Activated CD8-positive, alpha-beta memory T cell treated with anti-CD3 and anti-CD28 coated beads for 48 hours (primary cell): ENCODE data around the gene SLC35F1.
"Not testable (repeated sequence)": the region's sequence is repeated elsewhere in the genome, so short reads cannot be mapped to it uniquely, and the experiment has no call there.

Experiments used
- DNase-seq, 3 experiments: peaks; one replicate each; pipeline ENCODE4 v3.0.0-alpha.2; 2020; ENCODE audit warnings: low read depth in 2 of 3, low spot score in 2 of 3

Gene SLC35F1

DNA sequence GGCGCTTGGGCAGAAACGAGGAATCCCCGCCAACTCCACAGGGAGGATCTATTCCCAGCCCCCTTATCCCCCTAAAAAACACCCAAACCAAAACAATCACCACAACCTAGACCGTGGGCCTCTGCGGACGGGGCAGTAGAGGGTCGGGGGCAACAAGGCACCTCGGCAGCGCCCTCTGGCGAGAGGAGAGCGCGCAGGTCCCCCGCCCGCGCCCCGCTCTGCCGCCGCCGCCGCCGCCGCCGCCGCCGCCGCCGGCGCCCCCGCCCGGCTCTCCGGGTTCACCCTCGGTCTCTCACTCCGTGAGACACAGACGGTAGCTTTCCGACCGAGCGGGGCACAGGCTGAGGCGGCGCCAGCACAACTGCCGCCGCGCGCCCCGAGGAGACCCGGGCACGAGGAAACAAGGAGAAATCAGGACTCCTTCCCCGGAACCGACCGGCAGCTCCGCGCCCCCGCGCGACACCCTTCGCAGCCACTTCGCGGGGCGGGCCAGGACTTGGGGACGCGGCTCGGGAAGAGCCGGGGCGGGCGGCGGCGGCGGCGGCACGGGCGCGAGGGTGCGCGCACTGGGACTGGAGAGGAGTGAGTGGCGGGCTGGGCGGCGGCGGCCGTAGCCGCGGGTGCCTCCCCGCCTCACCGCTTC, at the start of gene SLC35F1:
SLC35F1 (plus strand) TSS at position 307 of the 643 bp plus-strand sequence.
- peak in 2 of 3 experiments; percentile 5 to 16 for DNase-seq

DNA sequence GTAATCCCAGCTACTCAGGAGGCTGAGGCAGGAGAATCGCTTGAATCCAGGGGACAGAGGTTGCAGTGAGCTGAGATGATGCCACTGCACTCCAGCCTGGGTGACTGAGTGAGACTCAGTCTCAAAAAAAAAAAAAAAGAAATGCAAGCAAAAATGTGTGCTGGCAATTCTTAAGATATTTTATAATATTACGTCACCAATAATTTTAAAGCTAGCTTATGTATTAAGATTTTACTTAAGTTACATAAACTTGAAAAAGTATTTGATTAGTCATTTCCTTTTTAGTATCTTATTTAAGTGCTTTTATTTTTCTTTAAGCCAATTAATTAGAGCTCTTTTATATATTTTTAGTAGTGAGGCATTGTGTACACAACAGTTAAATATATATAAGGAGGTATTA, 48.5 kb upstream of the SLC35F1 start:
- DNase-seq: not testable (repeated sequence)

DNA sequence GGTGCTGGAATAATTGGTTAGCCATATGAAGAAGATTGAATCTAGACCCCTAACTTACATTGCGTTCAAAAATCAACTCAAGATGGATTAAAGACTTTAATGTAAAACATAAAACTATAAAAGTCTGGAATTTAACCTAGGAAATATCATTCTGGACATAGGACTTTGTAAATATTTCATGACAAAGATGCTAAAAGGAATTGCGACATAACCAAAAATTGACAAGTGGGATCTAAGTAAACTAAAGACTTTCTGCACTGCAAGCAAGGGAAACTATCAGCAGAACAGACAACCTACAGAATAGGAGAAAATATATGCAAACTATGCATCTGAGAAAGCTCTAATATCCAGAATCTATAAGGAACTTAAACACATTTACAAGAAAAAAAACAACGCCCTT, 45.5 kb upstream of the SLC35F1 start:
- DNase-seq: no peak

DNA sequence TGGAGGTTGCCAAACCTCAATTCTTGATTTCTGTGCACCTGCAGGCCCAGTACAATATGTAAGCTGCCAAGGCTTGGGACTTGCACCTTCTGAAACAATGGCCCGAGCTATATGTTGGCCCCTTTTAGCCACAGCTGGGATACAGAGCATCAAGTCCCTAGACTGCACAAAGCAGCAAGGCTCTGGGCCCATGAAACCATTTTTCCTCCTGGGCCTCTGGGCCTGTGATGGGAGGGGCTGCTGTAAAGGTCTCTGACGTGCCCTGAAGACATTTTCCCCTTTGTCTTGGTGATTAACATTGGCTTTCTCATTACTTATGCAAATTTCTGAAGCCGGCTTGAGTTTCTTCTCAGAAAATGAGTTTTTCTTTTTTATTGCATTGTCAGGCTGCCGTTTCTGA, 40.5 kb upstream of the SLC35F1 start:
- DNase-seq: no peak

DNA sequence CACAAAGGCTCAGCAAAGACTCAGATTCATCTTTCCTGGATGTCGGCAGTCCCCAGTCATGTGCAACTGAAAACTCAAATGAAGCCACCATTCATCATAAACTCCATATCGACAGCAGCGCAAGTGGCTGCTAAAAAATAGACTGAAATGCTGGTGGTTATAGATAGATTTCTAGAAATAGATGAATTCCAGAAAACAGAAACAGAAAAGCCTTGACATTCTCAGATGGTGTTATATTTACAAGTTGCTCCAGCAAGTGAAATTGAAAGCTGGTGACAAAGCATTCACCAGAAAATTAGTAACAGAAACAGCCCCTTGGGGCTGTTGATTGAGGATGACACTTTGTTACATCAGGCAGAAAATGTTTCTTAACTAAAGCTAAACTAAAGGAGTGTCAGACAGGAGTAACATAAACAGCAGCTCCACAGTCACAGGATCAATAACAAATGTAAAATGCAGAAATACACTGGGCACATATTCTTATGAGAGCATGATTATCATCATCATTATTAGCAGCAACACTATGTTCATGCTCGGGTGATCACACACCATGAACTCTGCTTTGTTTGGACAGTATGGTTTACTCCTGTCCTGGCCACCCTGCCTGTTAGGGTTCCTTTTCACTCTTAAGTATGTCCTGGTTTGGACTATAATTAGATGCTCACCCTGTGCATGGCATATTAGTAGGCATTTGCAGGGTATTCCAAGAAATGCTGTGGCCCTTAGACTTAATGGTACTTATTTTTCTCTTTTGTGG, 36.4 kb upstream of the SLC35F1 start:
- no peak for DNase-seq

DNA sequence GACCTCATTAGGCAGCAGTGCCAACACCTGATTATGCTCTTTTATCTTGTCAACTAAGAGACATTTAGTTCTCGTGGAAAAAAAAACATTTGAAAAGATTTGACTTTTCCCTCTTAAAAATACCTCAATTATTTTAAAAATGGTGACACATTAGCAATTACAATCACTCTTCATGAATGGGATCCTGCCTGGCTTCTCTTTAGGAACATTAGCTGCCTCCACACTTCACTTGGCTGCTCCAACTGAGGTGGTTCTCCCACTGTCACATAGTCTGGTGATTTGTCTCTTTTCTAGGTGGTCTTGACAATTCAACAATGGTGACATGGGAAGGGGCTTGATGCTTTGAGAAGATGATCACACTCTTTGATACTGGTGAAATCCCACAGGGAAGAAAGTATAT, 26.2 kb upstream of the SLC35F1 start:
- DNase-seq: no peak

DNA sequence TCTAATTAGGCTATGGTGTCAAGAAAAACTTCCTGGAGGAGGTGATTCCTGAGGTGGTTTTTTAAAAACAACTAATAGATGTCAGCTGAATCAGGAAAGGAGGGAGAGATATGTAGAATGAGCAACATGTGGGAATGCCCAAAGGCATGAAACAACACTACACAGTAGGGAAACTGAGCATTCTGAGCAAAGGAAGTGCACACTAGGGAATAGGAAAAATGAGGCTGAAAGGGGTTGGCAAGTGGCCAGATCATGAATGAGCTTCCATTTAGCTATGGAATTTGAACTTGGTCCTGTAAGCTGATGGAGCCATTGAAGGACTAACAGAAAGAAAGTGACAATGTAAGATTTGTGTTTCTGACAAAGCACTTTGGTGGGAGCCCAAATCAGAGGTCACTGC, 16.9 kb upstream of the SLC35F1 start:
- no peak for DNase-seq

DNA sequence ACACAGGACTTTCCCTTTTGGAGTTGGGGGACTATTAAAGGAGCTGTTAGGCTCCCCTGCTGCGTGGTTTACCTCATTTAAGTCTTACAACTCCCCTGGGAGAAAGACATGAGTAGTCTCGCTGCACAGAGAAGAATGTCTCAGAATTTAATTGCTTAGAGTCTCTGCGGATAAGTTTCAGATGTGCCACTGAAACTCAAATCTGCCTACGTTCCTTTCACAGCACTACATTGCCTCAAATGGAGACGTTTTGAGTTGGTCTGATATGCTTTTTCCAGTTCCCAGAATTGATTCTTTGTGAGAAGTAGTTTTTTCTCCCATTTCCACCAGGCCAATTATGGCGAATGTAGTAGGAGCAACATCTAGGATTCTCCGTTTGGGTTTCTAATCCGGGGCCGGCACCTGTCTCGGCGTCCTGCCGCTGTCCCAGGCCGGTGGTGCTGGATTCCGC, 532 bp upstream of the SLC35F1 start:
- DNase-seq: no peak

DNA sequence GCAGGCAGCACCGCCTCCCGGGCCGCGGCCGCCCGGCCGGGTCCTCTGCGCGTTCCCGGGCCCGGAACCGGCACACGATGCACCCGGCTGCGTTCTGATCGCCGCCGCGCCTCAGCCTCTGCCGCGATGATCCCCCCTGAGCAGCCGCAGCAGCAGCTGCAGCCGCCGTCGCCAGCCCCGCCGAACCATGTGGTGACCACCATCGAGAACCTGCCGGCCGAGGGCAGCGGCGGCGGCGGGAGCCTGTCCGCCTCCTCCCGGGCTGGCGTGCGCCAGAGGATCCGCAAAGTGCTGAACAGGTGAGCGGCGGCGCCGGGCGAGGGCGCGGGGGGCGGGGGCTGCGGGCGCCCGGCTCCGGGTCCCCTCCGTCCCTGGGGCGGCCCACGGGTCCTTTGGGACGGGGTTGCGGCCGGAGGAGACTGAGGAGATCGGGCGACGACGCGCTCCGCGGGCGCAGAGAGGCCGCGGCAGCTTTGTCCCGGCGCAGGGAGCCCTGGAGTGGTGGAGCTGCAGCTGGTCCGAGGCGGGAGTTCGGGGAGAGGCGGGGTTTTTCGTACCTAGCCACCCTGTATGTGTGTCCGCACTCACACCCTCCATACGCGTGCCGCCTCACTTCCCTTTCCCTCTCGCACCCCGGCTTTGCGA, 659 bp downstream of the SLC35F1 start:
- DNase-seq: no peak

DNA sequence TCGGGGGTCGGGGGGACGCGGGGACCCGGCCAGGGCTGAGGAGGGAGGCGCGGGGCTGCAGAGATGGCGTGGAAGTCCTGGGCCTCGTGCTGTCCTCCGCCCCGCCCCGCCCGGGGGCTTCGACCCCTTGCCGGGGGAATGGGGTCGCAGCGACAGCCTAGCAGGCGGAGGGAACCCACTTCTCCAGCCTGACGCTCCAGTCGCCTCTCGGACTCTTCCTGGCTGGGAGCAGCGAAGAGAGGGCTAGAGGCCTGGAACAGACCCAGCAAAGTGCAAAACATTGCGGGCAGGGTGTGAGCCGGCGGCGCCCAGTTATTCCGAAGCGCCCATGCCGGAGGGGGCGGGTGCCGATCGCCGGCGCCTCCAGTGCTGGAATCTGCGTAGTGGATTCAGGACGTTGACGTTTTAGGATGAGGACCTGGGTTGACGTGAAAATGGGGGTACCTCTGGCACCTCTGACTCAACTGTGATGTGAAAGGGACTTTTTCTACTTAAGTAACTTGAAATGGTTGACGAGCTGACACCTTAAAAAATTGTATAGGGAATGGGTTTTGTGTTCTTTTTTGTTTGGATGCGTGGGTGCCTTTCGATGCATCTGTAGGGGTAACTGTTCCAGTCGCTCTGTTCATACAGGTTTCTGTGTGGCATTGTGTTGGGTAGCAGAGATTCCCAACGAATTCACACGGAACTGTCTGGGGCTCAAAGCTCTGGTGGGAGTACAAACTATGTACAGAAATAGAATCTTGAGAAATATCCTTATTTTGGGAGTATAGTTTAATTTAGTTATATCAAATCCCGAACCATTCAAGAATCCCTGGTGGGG, 1.4 kb downstream of the SLC35F1 start:
- DNase-seq: no peak

DNA sequence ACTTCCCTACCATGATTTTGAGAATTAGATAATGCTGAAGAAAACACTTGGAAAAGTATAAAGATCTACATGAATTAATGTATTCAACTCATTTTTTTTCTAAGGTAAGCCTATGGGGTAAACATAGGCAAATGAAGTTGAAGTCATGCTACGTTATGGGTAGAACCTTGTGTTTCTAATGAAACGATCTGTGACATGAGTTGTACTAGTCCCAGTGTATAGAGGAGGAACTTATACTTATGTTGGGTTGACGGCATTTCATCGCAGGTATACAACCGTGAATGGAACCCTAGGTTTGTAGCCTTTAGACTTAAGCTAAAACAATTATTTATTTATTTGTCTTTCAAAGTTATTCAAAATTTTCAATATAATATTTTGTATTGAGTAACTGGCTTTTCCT, 2.6 kb downstream of the SLC35F1 start:
- DNase-seq: no peak

DNA sequence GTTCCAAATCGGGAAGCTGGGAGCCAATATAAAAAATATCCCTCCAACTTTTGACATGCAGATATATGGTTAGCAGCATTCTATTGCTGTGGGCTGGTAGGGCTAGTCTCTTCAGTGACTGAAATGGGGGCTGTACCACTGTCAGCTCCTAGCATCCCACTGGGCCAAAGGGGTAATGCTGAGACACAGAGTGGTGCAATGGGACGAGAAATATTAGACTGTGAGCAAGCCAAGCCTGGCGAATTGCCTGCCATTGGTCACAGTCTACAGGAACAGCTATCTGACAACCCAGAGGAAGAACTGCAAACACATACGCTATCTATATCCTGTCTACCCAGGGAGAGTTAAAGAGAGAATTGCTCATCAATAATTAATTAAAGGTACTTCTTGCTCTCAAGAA, 3.5 kb downstream of the SLC35F1 start:
- DNase-seq: no peak

DNA sequence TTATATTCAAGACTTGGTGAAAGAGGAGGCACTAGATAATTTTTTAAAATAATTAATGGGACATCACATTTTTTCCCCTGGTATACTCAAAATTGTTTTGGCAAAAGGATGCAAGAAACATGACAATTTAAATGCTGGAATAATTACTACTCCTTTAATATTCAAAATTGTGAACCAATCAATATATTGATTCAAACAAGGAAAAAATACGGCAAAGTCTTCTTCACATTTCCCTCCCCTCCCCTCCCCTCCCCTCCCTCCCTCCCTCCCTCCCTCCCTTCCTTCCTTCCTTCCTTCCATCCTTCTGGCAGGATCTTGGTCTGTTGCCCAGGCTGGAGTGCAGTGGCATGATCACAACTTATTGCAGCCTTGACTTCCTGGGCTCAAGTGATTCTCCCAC, 4.1 kb downstream of the SLC35F1 start:
- no peak for DNase-seq

DNA sequence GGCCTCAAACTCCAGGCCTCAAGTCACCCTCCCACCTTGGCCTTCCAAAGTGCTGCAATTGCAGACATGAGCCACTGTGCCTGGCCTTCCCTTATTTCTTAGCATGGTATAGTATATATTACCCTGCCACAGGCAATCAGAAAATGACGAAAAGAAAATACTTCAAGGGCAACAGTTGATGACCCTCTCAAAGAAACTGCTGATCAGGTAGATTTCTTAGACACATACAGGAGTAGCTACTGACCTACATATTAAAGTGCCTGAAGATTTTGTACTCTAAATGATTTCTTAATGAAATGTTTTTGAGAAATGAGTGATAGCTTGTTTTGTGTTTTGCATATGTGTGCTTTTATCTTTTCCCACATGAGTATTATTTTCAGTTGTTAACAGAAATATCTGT, 4.6 kb downstream of the SLC35F1 start:
- DNase-seq: no peak

DNA sequence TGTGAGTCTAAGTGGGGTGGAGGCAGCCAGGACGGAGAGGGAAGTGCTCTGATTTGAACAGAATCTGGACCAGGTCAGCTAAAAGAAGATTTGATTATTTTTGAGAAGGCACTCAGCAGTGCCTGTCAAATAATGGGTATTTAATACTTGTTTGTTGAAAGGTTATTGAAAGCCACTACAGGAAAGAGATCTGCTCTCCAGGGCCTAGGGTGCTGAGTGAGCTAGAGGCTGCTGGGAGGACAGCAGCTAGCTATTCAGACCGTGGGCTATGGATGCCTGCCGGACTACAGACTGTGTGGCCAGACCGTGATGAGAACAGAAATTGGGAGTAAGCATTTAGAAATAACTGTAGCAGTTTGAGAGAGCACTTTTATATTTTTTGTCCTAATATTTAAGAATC, 8.8 kb downstream of the SLC35F1 start:
- DNase-seq: no peak

DNA sequence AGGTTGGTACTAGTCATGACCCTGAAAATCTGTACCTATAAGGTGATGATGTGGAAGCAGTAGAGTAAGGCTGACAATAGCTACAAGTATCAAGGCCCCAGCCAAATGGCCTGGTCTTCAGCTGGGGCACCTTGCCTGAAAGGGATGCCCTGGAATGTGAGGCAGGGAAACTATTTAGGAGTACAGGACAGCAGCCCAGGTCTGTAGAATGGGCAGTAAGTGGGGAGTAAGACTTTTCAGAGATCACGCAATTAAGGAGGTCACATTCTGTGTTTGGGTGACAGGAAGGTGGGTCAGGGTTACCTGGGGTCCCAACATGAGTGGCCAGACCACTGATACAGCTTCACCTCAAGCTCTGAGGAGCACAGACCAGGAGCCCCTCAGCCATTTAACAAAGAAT, 9.4 kb downstream of the SLC35F1 start:
- no peak for DNase-seq

DNA sequence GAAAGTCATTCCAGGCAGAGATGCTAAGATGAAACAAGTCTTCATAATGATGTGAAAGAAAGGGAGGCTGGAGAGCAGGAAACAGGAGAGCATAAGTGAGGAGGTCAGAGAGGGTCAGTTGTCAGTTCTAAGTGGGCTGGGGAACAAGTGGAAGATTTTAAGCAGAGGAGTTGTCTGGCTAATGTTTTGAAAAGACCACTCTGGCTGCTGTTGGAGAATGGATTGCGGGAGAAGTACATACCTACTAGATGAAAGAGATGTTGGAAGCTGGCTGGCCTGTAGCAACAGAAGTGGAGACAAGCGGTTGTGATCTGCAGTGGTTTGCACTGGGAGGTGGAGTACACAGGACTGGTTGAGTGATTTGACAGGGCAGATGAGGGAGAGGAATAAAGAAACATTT, 10.1 kb downstream of the SLC35F1 start:
- no peak for DNase-seq

DNA sequence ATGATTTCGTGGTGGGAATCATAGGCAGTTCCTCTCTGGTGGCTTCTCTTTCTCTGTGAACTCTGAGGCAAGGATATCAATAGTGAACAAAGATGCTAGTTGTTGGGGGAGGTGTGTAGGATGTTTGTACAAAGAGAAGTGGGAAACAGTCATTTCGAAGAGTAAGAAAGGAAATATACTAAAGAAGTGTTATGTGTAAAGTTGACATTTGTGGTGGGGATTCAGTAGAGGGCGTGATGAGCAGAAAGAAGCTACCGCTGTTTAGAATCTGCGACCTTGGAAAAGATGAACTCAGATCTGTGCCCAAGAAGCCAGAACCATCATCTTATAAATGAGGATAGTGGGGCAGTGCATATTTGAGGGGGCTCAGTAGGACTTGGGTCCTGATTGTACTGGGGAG, 11.4 kb downstream of the SLC35F1 start:
- DNase-seq: no peak

DNA sequence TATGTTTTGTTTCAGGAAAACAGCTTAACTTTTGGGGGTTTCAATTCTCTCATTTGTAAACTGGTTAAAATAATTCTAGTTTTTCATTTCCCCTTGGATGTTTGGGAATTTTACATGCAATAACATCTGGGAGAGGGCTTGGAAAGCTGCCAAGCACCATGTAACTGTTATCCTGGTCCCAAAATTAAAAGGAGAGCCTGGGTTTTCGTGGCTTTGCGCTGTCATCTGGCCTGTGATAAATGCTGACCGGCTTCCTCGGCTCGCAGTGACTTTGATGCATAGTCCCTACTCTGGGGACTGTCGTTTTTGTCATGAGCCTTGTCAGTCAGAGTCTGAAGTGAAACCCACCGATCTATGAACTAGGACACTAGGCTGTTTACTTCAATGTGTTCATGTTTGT, 12.2 kb downstream of the SLC35F1 start:
- no peak for DNase-seq

DNA sequence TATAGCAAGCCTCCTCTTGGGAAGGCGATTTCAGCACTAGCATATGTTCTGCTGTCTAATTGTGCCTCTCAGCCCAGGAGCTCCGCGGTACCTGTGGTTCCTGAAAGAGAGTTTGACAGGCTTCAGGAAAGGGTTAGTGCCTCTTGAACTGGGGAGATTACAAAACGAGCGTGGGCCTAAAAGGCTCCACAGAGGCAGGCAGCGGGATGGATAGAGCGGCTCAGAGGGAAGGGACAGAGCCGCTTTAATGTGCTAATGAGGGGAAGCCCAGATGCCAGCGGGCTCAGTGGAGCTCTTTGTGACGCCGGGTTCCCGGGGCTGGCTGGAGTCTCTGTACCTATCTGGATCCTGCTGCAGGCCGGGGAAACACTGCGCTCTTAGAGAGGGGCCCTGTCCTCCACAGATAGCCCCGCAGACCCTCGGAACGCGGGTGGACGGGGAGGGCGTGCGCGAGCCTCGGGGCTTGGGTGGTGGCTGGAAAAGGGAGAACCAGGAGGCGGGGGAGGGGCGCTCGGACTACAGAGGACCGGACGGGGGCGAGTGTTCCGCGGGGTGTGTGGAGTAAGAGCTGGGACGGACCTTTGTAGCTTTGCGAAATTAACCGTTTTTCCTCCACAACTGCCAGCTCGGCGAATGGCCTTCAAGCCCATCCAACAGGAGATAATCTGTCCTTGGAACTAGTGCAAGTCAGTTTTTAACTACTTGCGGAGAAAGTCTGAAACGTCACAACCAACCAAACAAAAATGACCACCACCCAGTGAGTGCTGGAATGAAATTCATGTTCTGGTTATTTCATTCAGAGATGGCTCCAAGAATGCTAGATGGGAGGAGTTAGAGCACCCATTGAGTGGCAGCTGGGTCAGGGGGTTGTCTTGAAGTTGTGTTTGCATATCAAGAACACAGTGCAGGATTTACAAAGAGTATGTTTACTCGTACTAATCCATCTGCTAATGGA, 13.0 kb downstream of the SLC35F1 start:
- no peak for DNase-seq
